ENCODE measurements around the gene CDKL5.

The CDKL5 gene

GRCh38 chrX:18616688-18617406, 191.4 kb downstream of the CDKL5 start:
- Histone ChIP-seq H3K9me3 (ENCODE audit: severe bottlenecking) (no peaks in the 10 kb centered on the region), H3K27ac (no peak overlapping the region), H3K4me3 (ENCODE audit: low read depth, low read length) (no peak overlapping the region), H3K36me3 (peaks cover 96% of the 10 kb centered on the region), H3K27me3 (ENCODE audit: insufficient read depth, low read depth, severe bottlenecking) (no peaks in the 10 kb centered on the region)
- peak; percentile 35 for DNase-seq
- TF ChIP-seq CTCF (IDR thresholded peaks at IDR 0.05; ENCODE audit: low read depth, low read length), result no peak

GRCh38 chrX:18617407-18617750, 192.0 kb downstream of the CDKL5 start:
- TF ChIP-seq CTCF (IDR thresholded peaks at IDR 0.05; ENCODE audit: low read depth, low read length), result no peak
- Histone ChIP-seq H3K27me3 (ENCODE audit: insufficient read depth, low read depth, severe bottlenecking) (no peaks in the 10 kb centered on the region), H3K4me3 (ENCODE audit: low read depth, low read length) (no peak overlapping the region), H3K9me3 (ENCODE audit: severe bottlenecking) (no peaks in the 10 kb centered on the region), H3K36me3 (peaks cover 96% of the 10 kb centered on the region), H3K27ac (no peak overlapping the region)
- no peak for DNase-seq

GRCh38 chrX:18619288-18619687, 193.9 kb downstream of the CDKL5 start:
- no peaks in the 10 kb centered on the region for H3K27me3 ChIP-seq (ENCODE audit: insufficient read depth, low read depth, severe bottlenecking)
- DNase-seq, result no peak
- peaks cover 96% of the 10 kb centered on the region for H3K36me3 ChIP-seq
- no peak overlapping the region for H3K4me3 ChIP-seq (ENCODE audit: low read depth, low read length)
- no peak overlapping the region for H3K27ac ChIP-seq
- no peaks in the 10 kb centered on the region for H3K9me3 ChIP-seq (ENCODE audit: severe bottlenecking)
- no peak for TF ChIP-seq CTCF (IDR thresholded peaks at IDR 0.05; ENCODE audit: low read depth, low read length)

- Histone ChIP-seq H3K27me3 (ENCODE audit: insufficient read depth, low read depth, severe bottlenecking) (no peaks in the 10 kb centered on the region), H3K4me3 (ENCODE audit: low read depth, low read length) (no peak overlapping the region), H3K9me3 (ENCODE audit: severe bottlenecking) (no peaks in the 10 kb centered on the region), H3K36me3 (peaks cover 96% of the 10 kb centered on the region), H3K27ac (no peak overlapping the region)
- DNase-seq, result no peak
- no peak for TF ChIP-seq CTCF (IDR thresholded peaks at IDR 0.05; ENCODE audit: low read depth, low read length)
Observed at GRCh38 chrX:18620349-18620748, 194.9 kb downstream of the CDKL5 start.

GRCh38 chrX:18624599-18624998, 199.2 kb downstream of the CDKL5 start:
- Histone ChIP-seq H3K9me3 (ENCODE audit: severe bottlenecking) (no peaks in the 10 kb centered on the region), H3K27ac (no peak overlapping the region), H3K36me3 (peaks cover 93% of the 10 kb centered on the region), H3K4me3 (ENCODE audit: low read depth, low read length) (no peak overlapping the region), H3K27me3 (ENCODE audit: insufficient read depth, low read depth, severe bottlenecking) (no peaks in the 10 kb centered on the region)
- TF ChIP-seq CTCF (IDR thresholded peaks at IDR 0.05; ENCODE audit: low read depth, low read length), result no peak
- no peak for DNase-seq

GRCh38 chrX:18630934-18631333, 205.5 kb downstream of the CDKL5 start:
- DNase-seq, result no peak
- Histone ChIP-seq H3K9me3 (ENCODE audit: severe bottlenecking) (no peaks in the 10 kb centered on the region), H3K4me3 (ENCODE audit: low read depth, low read length) (no peak overlapping the region), H3K27me3 (ENCODE audit: insufficient read depth, low read depth, severe bottlenecking) (no peaks in the 10 kb centered on the region), H3K36me3 (peaks cover 95% of the 10 kb centered on the region), H3K27ac (no peak overlapping the region)
- TF ChIP-seq CTCF (IDR thresholded peaks at IDR 0.05; ENCODE audit: low read depth, low read length), result no peak
